ENCODE data around the gene STK35. TPM values are rescaled to one million over a fixed set of nuclear protein-coding genes. Genes with fewer than 3 reads are reported as not detected.

STK35 gene
- total and polyA plus RNA-seq, 2 of the 8 experiments (the other 6 are each of a cell fraction or from before 2014, with no cell fraction given), result 24.9 to 45.0 TPM

DNA sequence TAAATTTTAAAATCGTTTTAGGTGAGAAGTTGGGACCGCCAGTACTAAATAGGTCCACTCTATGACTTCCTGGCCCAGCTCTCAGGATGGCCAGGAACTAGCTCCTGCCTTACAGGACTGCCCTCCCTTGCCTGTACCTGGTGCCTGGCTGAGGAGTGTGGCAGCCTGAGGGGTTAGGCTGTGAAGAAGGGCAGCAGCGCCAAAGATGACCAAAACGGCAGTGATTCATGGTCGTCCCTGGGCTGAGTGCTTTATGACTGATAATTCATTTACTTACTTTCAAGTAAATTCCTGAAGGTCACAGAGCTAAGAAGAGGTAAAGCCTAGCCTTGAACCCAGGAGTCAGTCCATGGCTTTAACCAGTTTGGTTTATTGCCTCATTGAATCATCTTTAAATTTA lies 22.1 kb downstream of the STK35 start (continued):
- TF ChIP-seq, protein P1, sequence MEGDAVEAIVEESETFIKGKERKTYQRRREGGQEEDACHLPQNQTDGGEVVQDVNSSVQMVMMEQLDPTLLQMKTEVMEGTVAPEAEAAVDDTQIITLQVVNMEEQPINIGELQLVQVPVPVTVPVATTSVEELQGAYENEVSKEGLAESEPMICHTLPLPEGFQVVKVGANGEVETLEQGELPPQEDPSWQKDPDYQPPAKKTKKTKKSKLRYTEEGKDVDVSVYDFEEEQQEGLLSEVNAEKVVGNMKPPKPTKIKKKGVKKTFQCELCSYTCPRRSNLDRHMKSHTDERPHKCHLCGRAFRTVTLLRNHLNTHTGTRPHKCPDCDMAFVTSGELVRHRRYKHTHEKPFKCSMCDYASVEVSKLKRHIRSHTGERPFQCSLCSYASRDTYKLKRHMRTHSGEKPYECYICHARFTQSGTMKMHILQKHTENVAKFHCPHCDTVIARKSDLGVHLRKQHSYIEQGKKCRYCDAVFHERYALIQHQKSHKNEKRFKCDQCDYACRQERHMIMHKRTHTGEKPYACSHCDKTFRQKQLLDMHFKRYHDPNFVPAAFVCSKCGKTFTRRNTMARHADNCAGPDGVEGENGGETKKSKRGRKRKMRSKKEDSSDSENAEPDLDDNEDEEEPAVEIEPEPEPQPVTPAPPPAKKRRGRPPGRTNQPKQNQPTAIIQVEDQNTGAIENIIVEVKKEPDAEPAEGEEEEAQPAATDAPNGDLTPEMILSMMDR (IDR thresholded peaks at IDR 0.05; ENCODE audit: control extremely low read depth in 1 of 3, insufficient read depth in 1 of 3, low read depth in 1 of 3, low read length in 3 of 3), result no peak
- TF ChIP-seq CREB1 (IDR thresholded peaks at IDR 0.05) (no peak), HDAC2 (IDR thresholded peaks at IDR 0.05; ENCODE audit: borderline replicate concordance in 1 of 2, low read depth in 2 of 2, low read length in 2 of 2) (no peak), RFX5 (IDR thresholded peaks at IDR 0.05; ENCODE audit: borderline replicate concordance, low read depth, low read length) (no peak), TAF1 (IDR thresholded peaks at IDR 0.05; ENCODE audit: low read depth, low read length) (no peak)
- TF ChIP-seq, protein P2, sequence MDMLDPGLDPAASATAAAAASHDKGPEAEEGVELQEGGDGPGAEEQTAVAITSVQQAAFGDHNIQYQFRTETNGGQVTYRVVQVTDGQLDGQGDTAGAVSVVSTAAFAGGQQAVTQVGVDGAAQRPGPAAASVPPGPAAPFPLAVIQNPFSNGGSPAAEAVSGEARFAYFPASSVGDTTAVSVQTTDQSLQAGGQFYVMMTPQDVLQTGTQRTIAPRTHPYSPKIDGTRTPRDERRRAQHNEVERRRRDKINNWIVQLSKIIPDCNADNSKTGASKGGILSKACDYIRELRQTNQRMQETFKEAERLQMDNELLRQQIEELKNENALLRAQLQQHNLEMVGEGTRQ (IDR thresholded peaks at IDR 0.05; ENCODE audit: low read length), result no peak
